Parathyroid adenoma (tissue), 2 donors: ENCODE results near the gene CCNH.

Experiments used
- H2AFZ ChIP-seq: fragments of 300-600 bp; sonication (generic); one replicate; pipeline ENCODE4 v1.7.0; 2017; ENCODE audit warnings: antibody characterized with exemption, mild to moderate bottlenecking
- H3K27ac ChIP-seq: fragments of 300-600 bp; sonication (generic); one replicate; pipeline ENCODE4 v1.7.0; 2017
- H3K27me3 ChIP-seq: fragments of 300-600 bp; sonication (generic); one replicate; pipeline ENCODE4 v1.7.0; 2017; ENCODE audit warnings: low read length; ENCODE audit not compliant: control insufficient read depth, insufficient read depth
- H3K36me3 ChIP-seq: fragments of 300-600 bp; sonication (generic); one replicate; pipeline ENCODE4 v1.7.0; 2017; ENCODE audit warnings: low read length; ENCODE audit not compliant: control insufficient read depth, insufficient read depth
- H3K4me1 ChIP-seq: fragments of 300-600 bp; sonication (generic); one replicate; pipeline ENCODE4 v1.7.0; 2017; ENCODE audit warnings: control low read depth
- H3K4me2 ChIP-seq: fragments of 300-600 bp; sonication (generic); one replicate; pipeline ENCODE4 v1.7.0; 2017; ENCODE audit warnings: low read length
- H3K4me3 ChIP-seq: fragments of 300-600 bp; sonication (generic); one replicate; pipeline ENCODE4 v1.7.0; 2017; ENCODE audit warnings: low read depth, low read length
- H3K79me2 ChIP-seq: fragments of 300-600 bp; sonication (generic); one replicate; pipeline ENCODE4 v1.7.0; 2017; ENCODE audit warnings: control low read depth
- H3K9ac ChIP-seq: fragments of 300-600 bp; sonication (generic); one replicate; pipeline ENCODE4 v1.7.0; 2017; ENCODE audit warnings: mild to moderate bottlenecking
- H3K9me3 ChIP-seq: fragments of 300-600 bp; sonication (generic); one replicate; pipeline ENCODE4 v1.7.0; 2017; ENCODE audit warnings: low read length; ENCODE audit not compliant: control insufficient read depth
- CTCF ChIP-seq: fragments of 300-600 bp; sonication (generic); IDR thresholded peaks from one replicate; pipeline ENCODE4 v1.7.0; 2017; ENCODE audit warnings: antibody characterized with exemption, mild to moderate bottlenecking
- donor health status: primary hyperparathyroidism.

CCNH gene

GRCh38 chr5:87347272-87347671 is 65.5 kb downstream of the CCNH start:
- no peak overlapping the region for H3K9ac ChIP-seq
- H3K4me2 ChIP-seq = no peak overlapping the region
- no peaks in the 10 kb centered on the region for H3K9me3 ChIP-seq
- H3K27me3 ChIP-seq = no peaks in the 10 kb centered on the region
- no peak overlapping the region for H2AFZ ChIP-seq
- H3K4me3 ChIP-seq = no peak overlapping the region
- TF ChIP-seq CTCF = no peak
- H3K27ac ChIP-seq = no peak overlapping the region
- H3K36me3 ChIP-seq = no peaks in the 10 kb centered on the region
- H3K79me2 ChIP-seq = no peaks in the 10 kb centered on the region
- H3K4me1 ChIP-seq = no peaks in the 10 kb centered on the region
